ENCODE data around the gene GLMN. TPM values are rescaled to one million over a fixed set of nuclear protein-coding genes. Genes with fewer than 3 reads are reported as not detected.
A peak's percentile ranks its signal among the peaks of the same experiment; 100 is the strongest.
"Not testable (repeated sequence)": the region's sequence is repeated elsewhere in the genome, so short reads cannot be mapped to it uniquely, and the experiment has no call there.

GLMN gene
- total RNA-seq, 2 donors from 2014 or later = 6.4 to 8.1 TPM

GRCh38 chr1:92306020-92306419, 7.2 kb upstream of the GLMN start:
- DNase-seq (no peak), ATAC-seq (no peak)
- intact Hi-C loops (cut with DNase I) = no loop called here

- DNase-seq = no peak
- intact Hi-C loops (cut with DNase I) = no loop called here
- no peak for ATAC-seq
These were observed 2.2 kb upstream of the GLMN start for GRCh38 chr1:92301021-92301420.

GRCh38 chr1:92299477-92300150, 827 bp upstream of the GLMN start:
- ATAC-seq = no peak
- no peak for DNase-seq
- intact Hi-C loops (cut with DNase I) = loop anchor here in 1 of 2 donors (10.0 kb wide), 1 partner anchor 795 kb away; the partner anchor contains the start of gene CDC7

GRCh38 chr1:92298213-92298572, 594 bp downstream of the GLMN start:
- no peak for ATAC-seq
- intact Hi-C loops (cut with DNase I) = loop anchor here in 1 of 2 donors (10.0 kb wide), 1 partner anchor 793 kb away; the partner anchor contains the start of gene CDC7
- DNase-seq = no peak

GRCh38 chr1:92291372-92291999, 7.3 kb downstream of the GLMN start:
- intact Hi-C loops (cut with DNase I) = loop anchor here (5.0 to 10.0 kb wide), 5 partner anchors 294 to 1009 kb away; partner anchors contain the start of gene CDC7 (in 1 of the 2)
- no peak for DNase-seq
- peak; percentile 43 to 59 for ATAC-seq

GRCh38 chr1:92281411-92281810, 17.4 kb downstream of the GLMN start:
- ATAC-seq; DNase-seq; intact Hi-C loops (cut with DNase I): not testable (repeated sequence)

GRCh38 chr1:92279781-92280180, 19.0 kb downstream of the GLMN start:
- DNase-seq; intact Hi-C loops (cut with DNase I); ATAC-seq: not testable (repeated sequence)

- intact Hi-C loops (cut with DNase I) = no loop called here
- ATAC-seq (no peak), DNase-seq (no peak)
These were observed 21.6 kb downstream of the GLMN start for GRCh38 chr1:92277105-92277723.

GRCh38 chr1:92276082-92276481, 22.7 kb downstream of the GLMN start:
- intact Hi-C loops (cut with DNase I) = no loop called here

GRCh38 chr1:92274939-92275338, 23.8 kb downstream of the GLMN start:
- intact Hi-C loops (cut with DNase I) = no loop called here
- ATAC-seq (no peak), DNase-seq (no peak)

More at GRCh38 chr1:92276082-92276481, 22.7 kb downstream of the GLMN start:
- ATAC-seq (no peak), DNase-seq (no peak)

GRCh38 chr1:92273039-92273438, 25.7 kb downstream of the GLMN start:
- intact Hi-C loops (cut with DNase I) = no loop called here
- ATAC-seq (no peak), DNase-seq (no peak)

GRCh38 chr1:92262516-92262915, 36.3 kb downstream of the GLMN start:
- intact Hi-C loops (cut with DNase I) = no loop called here
- DNase-seq = no peak
- no peak for ATAC-seq

- intact Hi-C loops (cut with DNase I) = no loop called here
- DNase-seq = no peak
- ATAC-seq = no peak
These were observed 39.4 kb downstream of the GLMN start for GRCh38 chr1:92259350-92259749.

- intact Hi-C loops (cut with DNase I); ATAC-seq; DNase-seq: not testable (repeated sequence)
These were observed 44.1 kb downstream of the GLMN start for GRCh38 chr1:92254714-92255113.

- DNase-seq (no peak), ATAC-seq (no peak)
- intact Hi-C loops (cut with DNase I) = no loop called here
These were observed 54.4 kb downstream of the GLMN start for GRCh38 chr1:92244376-92244775.

GRCh38 chr1:92240034-92240433, 58.8 kb downstream of the GLMN start:
- intact Hi-C loops (cut with DNase I) = no loop called here
- no peak for ATAC-seq
- DNase-seq = no peak

- no peak for ATAC-seq
- intact Hi-C loops (cut with DNase I) = no loop called here
- no peak for DNase-seq
These were observed 68.1 kb downstream of the GLMN start for GRCh38 chr1:92230736-92231135.

GRCh38 chr1:92228401-92228800, 70.4 kb downstream of the GLMN start:
- no peak for ATAC-seq

GRCh38 chr1:92219028-92219427, 79.8 kb downstream of the GLMN start:
- DNase-seq (no peak), ATAC-seq (no peak)
- intact Hi-C loops (cut with DNase I) = no loop called here

More at GRCh38 chr1:92228401-92228800, 70.4 kb downstream of the GLMN start:
- intact Hi-C loops (cut with DNase I) = no loop called here
- no peak for DNase-seq

GRCh38 chr1:92218559-92218958, 80.2 kb downstream of the GLMN start:
- intact Hi-C loops (cut with DNase I) = no loop called here
- ATAC-seq = no peak
- no peak for DNase-seq
